Measurements from ENCODE around the gene ANAPC1.
"Not testable (repeated sequence)": the region's sequence is repeated elsewhere in the genome, so short reads cannot be mapped to it uniquely, and the experiment has no call there.

- not testable (repeated sequence) for TF ChIP-seq CTCF (conservative IDR thresholded peaks at IDR 0.05; ENCODE audit: low read depth in 2 of 2); EZH2 (IDR thresholded peaks at IDR 0.05; ENCODE audit: low read depth, unreplicated experiment); CREB1 (CRISPR knock-in tag; IDR thresholded peaks at IDR 0.05; ENCODE audit: low read depth); JUNB (IDR thresholded peaks at IDR 0.05; ENCODE audit: unreplicated experiment); EZH2phosphoT487 (IDR thresholded peaks at IDR 0.05; ENCODE audit: unreplicated experiment); NANOG (IDR thresholded peaks at IDR 0.05; ENCODE audit: borderline replicate concordance); STAT1 (IDR thresholded peaks at IDR 0.05; ENCODE audit: unreplicated experiment); POLR2AphosphoS5 (IDR thresholded peaks at IDR 0.05; ENCODE audit: low read depth); ZNF462 (CRISPR knock-in tag; IDR thresholded peaks at IDR 0.05); REST (IDR thresholded peaks at IDR 0.05; ENCODE audit: unreplicated experiment); ETS1 (IDR thresholded peaks at IDR 0.05); ZNF331 (CRISPR knock-in tag; IDR thresholded peaks at IDR 0.05; ENCODE audit: low read depth)
Observed at GRCh38 chr2:111750641-111751040, 133.4 kb downstream of the ANAPC1 start.
